Measurements from ENCODE around the gene AEBP2.

GRCh38 chr12:19517583-19517982, 78.3 kb downstream of the AEBP2 start:
- no peak for TF ChIP-seq HCFC1 (IDR thresholded peaks at IDR 0.05; ENCODE audit: low read depth, low read length)
- no peak for TF ChIP-seq PHB2 (IDR thresholded peaks at IDR 0.05; ENCODE audit: partially characterized antibody)
- no peak for TF ChIP-seq CEBPB (IDR thresholded peaks at IDR 0.05; ENCODE audit: borderline replicate concordance, low read depth, low read length)
- TF ChIP-seq HDAC2 (CRISPR knock-in tag; IDR thresholded peaks at IDR 0.05): no peak
- no peak for TF ChIP-seq RNF219 (CRISPR knock-in tag; IDR thresholded peaks at IDR 0.05)
- no peak for TF ChIP-seq THRA (CRISPR knock-in tag; IDR thresholded peaks at IDR 0.05; ENCODE audit: borderline replicate concordance)
